ENCODE data around the gene ROBO1.

The ROBO1 gene

GRCh38 chr3:79246875-79247724 is 520.7 kb downstream of the ROBO1 start:
- ChIA-PET CTCF (interaction anchor here (0.6 kb wide), 1 partner anchor 91 kb away, joined by 3 read pairs; no protein-coding TSS in a partner anchor), POLR2A (no interaction called here)
- DNase-seq (ENCODE audit: extremely low spot score) = no peak
- no peak for TF ChIP-seq ZNF384 (IDR thresholded peaks at IDR 0.05)

- POLR2A ChIA-PET = no interaction called here
- TF ChIP-seq ARNT (IDR thresholded peaks at IDR 0.05) = no peak
- TF ChIP-seq BHLHE40 (IDR thresholded peaks at IDR 0.05; ENCODE audit: borderline replicate concordance) = no peak
- no peak for TF ChIP-seq SP1 (IDR thresholded peaks at IDR 0.05)
- TF ChIP-seq FOXM1 (IDR thresholded peaks at IDR 0.05; ENCODE audit: borderline replicate concordance) = no peak
- TF ChIP-seq, protein P1, sequence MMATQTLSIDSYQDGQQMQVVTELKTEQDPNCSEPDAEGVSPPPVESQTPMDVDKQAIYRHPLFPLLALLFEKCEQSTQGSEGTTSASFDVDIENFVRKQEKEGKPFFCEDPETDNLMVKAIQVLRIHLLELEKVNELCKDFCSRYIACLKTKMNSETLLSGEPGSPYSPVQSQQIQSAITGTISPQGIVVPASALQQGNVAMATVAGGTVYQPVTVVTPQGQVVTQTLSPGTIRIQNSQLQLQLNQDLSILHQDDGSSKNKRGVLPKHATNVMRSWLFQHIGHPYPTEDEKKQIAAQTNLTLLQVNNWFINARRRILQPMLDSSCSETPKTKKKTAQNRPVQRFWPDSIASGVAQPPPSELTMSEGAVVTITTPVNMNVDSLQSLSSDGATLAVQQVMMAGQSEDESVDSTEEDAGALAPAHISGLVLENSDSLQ (IDR thresholded peaks at IDR 0.05) = no peak
- no peak for TF ChIP-seq NFRKB (IDR thresholded peaks at IDR 0.05)
- no peak for TF ChIP-seq HDGF (IDR thresholded peaks at IDR 0.05; ENCODE audit: borderline replicate concordance)
- TF ChIP-seq ZNF384 (IDR thresholded peaks at IDR 0.05) = no peak
Observed at GRCh38 chr3:79245284-79246138, 522.3 kb downstream of the ROBO1 start.

GRCh38 chr3:79236496-79236895 is 531.3 kb downstream of the ROBO1 start:
- POLR2A ChIA-PET = no interaction called here
- CTCF ChIA-PET = no interaction called here
- DNase-seq (ENCODE audit: extremely low spot score) = no peak
- TF ChIP-seq FOXK2 (IDR thresholded peaks at IDR 0.05) (no peak), L3MBTL2 (conservative IDR thresholded peaks at IDR 0.05) (no peak), CTBP1 (IDR thresholded peaks at IDR 0.05; ENCODE audit: borderline replicate concordance) (no peak)

More at GRCh38 chr3:79245284-79246138, 522.3 kb downstream of the ROBO1 start:
- no peak for DNase-seq (ENCODE audit: extremely low spot score)
- CTCF ChIA-PET = no interaction called here

DNA sequence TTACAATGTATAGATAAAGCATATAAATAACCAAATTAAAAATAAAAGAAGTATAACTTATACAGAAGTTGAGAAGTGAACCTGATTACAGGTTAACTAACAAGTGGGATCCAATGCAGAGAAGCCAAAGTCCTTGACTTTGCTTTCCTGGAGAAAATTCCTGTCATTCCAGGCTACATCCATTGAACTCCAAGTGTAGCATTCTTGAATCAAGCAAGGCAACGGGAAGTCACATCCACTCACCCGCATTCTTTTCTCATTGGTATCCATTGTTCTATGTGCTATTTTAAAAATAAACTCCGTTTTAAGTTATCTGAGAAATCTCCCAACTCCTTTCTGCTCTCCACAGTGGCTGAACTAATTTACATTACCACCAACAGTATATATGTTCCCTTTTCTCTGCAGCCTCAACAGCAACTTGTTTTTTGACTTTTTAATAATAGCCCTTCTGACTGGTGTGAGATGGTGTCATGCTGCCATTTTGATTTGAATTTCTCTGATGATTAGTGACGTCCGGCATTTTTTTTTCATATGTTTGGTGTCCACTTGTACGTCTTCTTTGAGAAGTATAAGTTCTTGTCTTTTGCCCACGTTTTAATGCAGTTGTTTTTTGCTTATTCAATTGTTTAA is 534.3 kb downstream of the ROBO1 start:
- DNase-seq (ENCODE audit: extremely low spot score) = no peak
- CTCF ChIA-PET = no interaction called here
- POLR2A ChIA-PET = no interaction called here
- TF ChIP-seq TARDBP (IDR thresholded peaks at IDR 0.05) (no peak), FOXA1 (IDR thresholded peaks at IDR 0.05) (no peak), ZNF384 (IDR thresholded peaks at IDR 0.05) (no peak), SUZ12 (IDR thresholded peaks at IDR 0.05) (no peak), FOXK2 (IDR thresholded peaks at IDR 0.05) (no peak), SP1 (IDR thresholded peaks at IDR 0.05) (no peak), CTBP1 (IDR thresholded peaks at IDR 0.05; ENCODE audit: borderline replicate concordance) (no peak), HDGF (IDR thresholded peaks at IDR 0.05; ENCODE audit: borderline replicate concordance) (no peak), FOXM1 (IDR thresholded peaks at IDR 0.05; ENCODE audit: borderline replicate concordance) (no peak), LEF1 (IDR thresholded peaks at IDR 0.05; ENCODE audit: borderline replicate concordance) (no peak), L3MBTL2 (conservative IDR thresholded peaks at IDR 0.05) (no peak), ARNT (IDR thresholded peaks at IDR 0.05) (no peak), BHLHE40 (IDR thresholded peaks at IDR 0.05; ENCODE audit: borderline replicate concordance) (no peak), NFRKB (IDR thresholded peaks at IDR 0.05) (no peak), ELF4 (IDR thresholded peaks at IDR 0.05) (no peak)
- TF ChIP-seq, protein P1 (IDR thresholded peaks at IDR 0.05) = no peak

DNA sequence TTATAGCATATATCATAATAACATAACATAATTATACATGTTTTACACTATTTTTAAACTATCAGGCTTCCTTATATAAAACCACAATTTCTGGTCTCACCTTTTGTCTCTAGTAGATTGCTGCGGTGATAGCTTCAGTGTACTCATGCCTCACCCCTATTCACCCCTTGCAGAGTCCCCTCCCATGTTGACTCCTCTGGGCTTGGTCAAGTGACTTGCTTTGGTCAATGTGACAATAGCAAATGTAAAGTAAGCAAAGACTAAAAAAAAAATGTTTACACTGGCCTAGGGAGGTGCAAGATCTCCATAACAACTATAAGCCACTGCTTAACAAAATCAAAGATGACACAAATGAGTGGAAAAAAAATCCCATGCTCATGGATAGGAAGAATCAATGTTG is 537.5 kb downstream of the ROBO1 start:
- TF ChIP-seq BHLHE40 (IDR thresholded peaks at IDR 0.05; ENCODE audit: borderline replicate concordance) (no peak), ZNF384 (IDR thresholded peaks at IDR 0.05) (no peak), SP1 (IDR thresholded peaks at IDR 0.05) (no peak), HDGF (IDR thresholded peaks at IDR 0.05; ENCODE audit: borderline replicate concordance) (no peak), FOXM1 (IDR thresholded peaks at IDR 0.05; ENCODE audit: borderline replicate concordance) (no peak), TARDBP (IDR thresholded peaks at IDR 0.05) (no peak), CTBP1 (IDR thresholded peaks at IDR 0.05; ENCODE audit: borderline replicate concordance) (no peak), SUZ12 (IDR thresholded peaks at IDR 0.05) (no peak), FOXA1 (IDR thresholded peaks at IDR 0.05) (no peak), ARNT (IDR thresholded peaks at IDR 0.05) (no peak), L3MBTL2 (conservative IDR thresholded peaks at IDR 0.05) (no peak), LEF1 (IDR thresholded peaks at IDR 0.05; ENCODE audit: borderline replicate concordance) (no peak), ELF4 (IDR thresholded peaks at IDR 0.05) (no peak), NFRKB (IDR thresholded peaks at IDR 0.05) (no peak), FOXK2 (IDR thresholded peaks at IDR 0.05) (no peak)
- TF ChIP-seq, protein P1 (IDR thresholded peaks at IDR 0.05) = no peak
- no peak for DNase-seq (ENCODE audit: extremely low spot score)
- ChIA-PET POLR2A (no interaction called here), CTCF (no interaction called here)

GRCh38 chr3:79217096-79217495 is 550.7 kb downstream of the ROBO1 start:
- ChIA-PET POLR2A (no interaction called here), CTCF (no interaction called here)
- DNase-seq (ENCODE audit: extremely low spot score) = no peak
- TF ChIP-seq CTBP1 (IDR thresholded peaks at IDR 0.05; ENCODE audit: borderline replicate concordance) = no peak
- no peak for TF ChIP-seq LEF1 (IDR thresholded peaks at IDR 0.05; ENCODE audit: borderline replicate concordance)
- no peak for TF ChIP-seq SP1 (IDR thresholded peaks at IDR 0.05)
- no peak for TF ChIP-seq FOXK2 (IDR thresholded peaks at IDR 0.05)
- TF ChIP-seq NFRKB (IDR thresholded peaks at IDR 0.05) = no peak
- TF ChIP-seq HDGF (IDR thresholded peaks at IDR 0.05; ENCODE audit: borderline replicate concordance) = no peak
- TF ChIP-seq ARNT (IDR thresholded peaks at IDR 0.05) = no peak
- TF ChIP-seq ZNF384 (IDR thresholded peaks at IDR 0.05) = no peak
- TF ChIP-seq L3MBTL2 (conservative IDR thresholded peaks at IDR 0.05) = no peak
- TF ChIP-seq FOXA1 (IDR thresholded peaks at IDR 0.05) = no peak
- no peak for TF ChIP-seq TARDBP (IDR thresholded peaks at IDR 0.05)
- no peak for TF ChIP-seq SUZ12 (IDR thresholded peaks at IDR 0.05)
- no peak for TF ChIP-seq BHLHE40 (IDR thresholded peaks at IDR 0.05; ENCODE audit: borderline replicate concordance)
- TF ChIP-seq, protein P1 (IDR thresholded peaks at IDR 0.05) = no peak
- TF ChIP-seq FOXM1 (IDR thresholded peaks at IDR 0.05; ENCODE audit: borderline replicate concordance) = no peak
